Neural crest cell (in vitro differentiated cells): ENCODE results near the gene KRT9. TPM values are rescaled to one million over a fixed set of nuclear protein-coding genes. Genes with fewer than 3 reads are reported as not detected.
"Not testable (repeated sequence)": the region's sequence is repeated elsewhere in the genome, so short reads cannot be mapped to it uniquely, and the experiment has no call there.

Experiments used
- DNase-seq: peaks from one replicate; pipeline ENCODE4 v3.0.0; 2021; ENCODE audit warnings: low read depth, mixed read lengths, low spot score
- H3K27ac Mint-ChIP-seq: one replicate; pipeline ENCODE4 v1.8.0; 2021; ENCODE audit warnings: mild to moderate bottlenecking, mixed read lengths; ENCODE audit not compliant: unreplicated experiment
- H3K27me3 Mint-ChIP-seq: 2 replicates; pipeline ENCODE4 v1.8.0; 2021; ENCODE audit warnings: low read depth, mild to moderate bottlenecking, mixed read lengths
- H3K36me3 Mint-ChIP-seq: 2 replicates; pipeline ENCODE4 v1.8.0; 2021; ENCODE audit warnings: low read depth, mild to moderate bottlenecking, mixed read lengths
- H3K4me1 Mint-ChIP-seq: 2 replicates; pipeline ENCODE4 v1.8.0; 2021; ENCODE audit warnings: mixed read lengths
- H3K4me3 Mint-ChIP-seq: one replicate; pipeline ENCODE4 v1.8.0; 2021; ENCODE audit warnings: mild to moderate bottlenecking, mixed read lengths
- H3K9me3 Mint-ChIP-seq: 2 replicates; pipeline ENCODE4 v1.8.0; 2021; ENCODE audit warnings: mixed read lengths
- total RNA-seq: library from RNA; stranded (reverse); gene quantifications from 2 replicates; pipeline ENCODE4 v1.2.1, GENCODE V29; 2021
- TF ChIP-seq, protein P1 (sequence below): fragments of 200-600 bp; sonication (generic); conservative IDR thresholded peaks from 2 replicates; pipeline ENCODE4 v1.5.0; 2021; ENCODE audit warnings: antibody characterized with exemption, mild to moderate bottlenecking

The KRT9 gene
- total RNA-seq, 1 donor from 2014 or later = not detected

DNA sequence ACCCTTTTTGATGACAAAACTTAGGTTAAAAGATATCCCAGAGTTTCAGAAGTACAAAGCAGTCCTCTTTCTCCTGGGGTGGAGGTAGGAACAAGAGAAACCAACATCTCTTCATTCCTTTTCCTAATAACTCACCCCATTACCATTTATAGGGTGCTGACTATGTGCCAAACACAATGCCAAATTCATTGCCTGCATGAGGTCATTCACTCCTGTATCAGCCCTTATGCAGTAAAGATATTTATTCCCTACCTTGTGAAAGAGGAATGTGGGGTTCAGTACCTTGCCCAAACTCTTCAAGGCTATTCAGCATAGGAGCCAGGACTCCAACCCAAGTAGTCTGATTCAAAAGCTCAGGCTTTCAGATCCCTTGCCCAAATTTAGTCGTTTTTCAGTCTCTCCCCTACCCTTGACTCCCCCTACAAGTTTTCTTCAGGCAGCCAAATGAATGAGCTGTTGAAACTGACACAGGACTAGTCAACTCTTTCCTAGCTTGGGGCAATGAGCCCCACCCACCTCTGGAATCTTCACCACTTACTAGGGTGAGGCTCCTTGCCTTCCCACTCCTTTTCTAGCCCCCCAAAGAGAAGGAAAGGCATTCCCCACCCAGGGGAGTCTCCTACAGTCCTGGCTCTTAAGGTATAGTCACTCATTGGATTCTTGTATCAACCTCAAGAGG lies 9.0 kb upstream of the KRT9 start:
- no peak overlapping the region for H3K27ac Mint-ChIP-seq
- H3K9me3 Mint-ChIP-seq = peaks cover 2% of the 10 kb centered on the region
- peaks cover 26% of the 10 kb centered on the region for H3K27me3 Mint-ChIP-seq
- H3K4me3 Mint-ChIP-seq = no peak overlapping the region
- TF ChIP-seq, protein P1, sequence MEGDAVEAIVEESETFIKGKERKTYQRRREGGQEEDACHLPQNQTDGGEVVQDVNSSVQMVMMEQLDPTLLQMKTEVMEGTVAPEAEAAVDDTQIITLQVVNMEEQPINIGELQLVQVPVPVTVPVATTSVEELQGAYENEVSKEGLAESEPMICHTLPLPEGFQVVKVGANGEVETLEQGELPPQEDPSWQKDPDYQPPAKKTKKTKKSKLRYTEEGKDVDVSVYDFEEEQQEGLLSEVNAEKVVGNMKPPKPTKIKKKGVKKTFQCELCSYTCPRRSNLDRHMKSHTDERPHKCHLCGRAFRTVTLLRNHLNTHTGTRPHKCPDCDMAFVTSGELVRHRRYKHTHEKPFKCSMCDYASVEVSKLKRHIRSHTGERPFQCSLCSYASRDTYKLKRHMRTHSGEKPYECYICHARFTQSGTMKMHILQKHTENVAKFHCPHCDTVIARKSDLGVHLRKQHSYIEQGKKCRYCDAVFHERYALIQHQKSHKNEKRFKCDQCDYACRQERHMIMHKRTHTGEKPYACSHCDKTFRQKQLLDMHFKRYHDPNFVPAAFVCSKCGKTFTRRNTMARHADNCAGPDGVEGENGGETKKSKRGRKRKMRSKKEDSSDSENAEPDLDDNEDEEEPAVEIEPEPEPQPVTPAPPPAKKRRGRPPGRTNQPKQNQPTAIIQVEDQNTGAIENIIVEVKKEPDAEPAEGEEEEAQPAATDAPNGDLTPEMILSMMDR = no peak
- DNase-seq = no peak
- H3K36me3 Mint-ChIP-seq = no peaks in the 10 kb centered on the region
- H3K4me1 Mint-ChIP-seq = no peaks in the 10 kb centered on the region

DNA sequence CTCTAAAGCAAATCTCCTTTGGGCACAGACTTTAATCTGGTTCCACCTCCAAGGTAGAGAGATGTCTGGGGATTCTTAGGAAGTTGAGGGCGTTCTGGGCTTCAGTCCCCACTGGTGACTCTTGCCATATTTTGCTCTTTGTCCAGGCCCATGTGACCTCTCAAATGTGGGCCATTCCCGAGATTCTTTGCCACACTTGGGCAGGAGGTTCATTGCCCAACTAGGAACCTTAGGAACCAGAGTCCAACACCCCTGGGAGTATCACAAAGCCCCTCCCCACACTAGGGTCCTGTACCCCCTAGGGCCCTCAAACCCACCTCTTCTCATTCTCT lies 8.4 kb upstream of the KRT9 start:
- TF ChIP-seq, protein P1 = no peak
- no peak for DNase-seq
- Mint-ChIP-seq H3K36me3 (no peaks in the 10 kb centered on the region), H3K9me3 (peaks cover 2% of the 10 kb centered on the region), H3K27me3 (peaks cover 26% of the 10 kb centered on the region), H3K27ac (no peak overlapping the region), H3K4me1 (no peaks in the 10 kb centered on the region), H3K4me3 (no peak overlapping the region)

DNA sequence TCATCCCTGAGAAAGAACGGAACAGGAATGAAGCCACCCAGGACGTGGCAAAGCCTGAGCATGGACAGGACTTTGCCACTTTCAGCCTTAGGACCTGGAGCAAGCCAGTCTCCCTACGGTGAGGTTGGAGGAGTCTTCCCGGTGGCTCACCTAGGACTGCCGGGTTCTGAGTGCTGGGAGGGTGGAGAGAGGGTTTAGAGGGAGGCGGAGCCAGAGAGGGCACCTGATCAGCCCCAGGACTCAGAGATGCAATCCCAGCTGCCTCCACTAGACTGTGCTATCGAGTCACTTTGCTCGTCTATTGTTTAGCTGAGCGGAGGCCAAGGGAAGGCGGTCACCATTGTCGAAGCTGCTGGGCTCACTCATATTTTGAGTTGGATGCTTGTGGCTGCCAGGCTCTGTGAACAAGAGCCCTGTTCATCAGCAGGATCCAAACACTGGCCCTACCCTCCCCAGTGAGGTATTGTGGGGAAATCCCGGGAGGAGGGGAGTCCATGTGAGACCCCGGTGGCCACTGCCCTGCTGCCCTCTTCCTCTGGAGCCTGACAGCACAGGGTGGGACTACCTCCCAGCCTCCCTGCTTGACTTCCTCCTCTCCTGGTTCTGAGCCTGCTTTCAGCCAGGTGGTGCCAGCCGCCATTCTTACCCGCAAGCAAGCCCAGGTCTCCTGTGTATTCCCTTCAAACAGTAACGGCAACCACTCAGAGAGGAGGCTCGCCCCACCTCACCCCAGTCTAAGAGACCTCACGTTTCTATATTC lies 7.8 kb upstream of the KRT9 start:
- H3K27ac Mint-ChIP-seq = no peak overlapping the region
- peak; percentile 90 for DNase-seq
- TF ChIP-seq, protein P1 = peak; percentile 75
- peaks cover 26% of the 10 kb centered on the region for H3K27me3 Mint-ChIP-seq
- H3K4me1 Mint-ChIP-seq = no peaks in the 10 kb centered on the region
- H3K9me3 Mint-ChIP-seq = peaks cover 2% of the 10 kb centered on the region
- H3K36me3 Mint-ChIP-seq = no peaks in the 10 kb centered on the region
- no peak overlapping the region for H3K4me3 Mint-ChIP-seq

DNA sequence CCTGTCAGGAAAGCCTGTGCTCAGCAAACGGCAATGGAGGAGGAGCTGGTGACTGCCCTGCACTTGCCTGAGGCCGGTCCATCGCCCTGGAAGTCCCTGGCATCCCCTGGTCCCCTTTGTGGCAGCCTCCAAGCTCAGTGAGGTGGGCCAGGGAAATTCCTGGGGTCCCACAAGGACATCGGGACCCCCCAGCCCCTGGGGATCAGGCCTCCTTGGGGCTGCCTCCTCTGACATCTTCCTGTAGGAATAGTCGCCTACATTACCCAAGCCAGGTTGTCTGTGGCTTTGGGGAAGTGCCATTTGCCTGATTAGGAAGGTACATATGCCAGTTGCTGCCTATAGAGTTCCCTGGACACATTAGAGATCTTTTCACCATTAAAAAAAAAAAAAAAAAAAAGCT lies 7.1 kb upstream of the KRT9 start:
- H3K27ac Mint-ChIP-seq = no peak overlapping the region
- H3K27me3 Mint-ChIP-seq = peaks cover 26% of the 10 kb centered on the region
- DNase-seq = no peak

DNA sequence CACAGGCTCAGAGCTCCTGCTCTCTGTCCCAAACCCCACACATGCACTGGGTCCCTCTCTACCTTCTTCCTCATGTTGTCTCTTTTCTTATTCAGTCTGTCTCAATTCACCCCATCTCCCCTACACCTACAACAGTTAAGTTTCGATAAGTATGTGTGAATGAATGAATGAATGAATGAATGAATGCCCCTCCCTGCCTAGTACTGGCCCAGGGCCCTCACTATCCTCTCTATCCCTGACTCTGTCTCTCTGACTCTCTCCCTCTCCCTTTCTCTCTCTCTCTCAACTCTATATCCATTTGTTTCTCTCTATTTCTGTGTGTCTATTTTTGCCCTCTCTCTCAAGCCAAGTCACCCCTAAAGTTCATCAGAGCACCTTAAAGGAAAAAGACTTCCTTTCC lies 6.7 kb upstream of the KRT9 start:
- peaks cover 2% of the 10 kb centered on the region for H3K9me3 Mint-ChIP-seq
- no peaks in the 10 kb centered on the region for H3K4me1 Mint-ChIP-seq
- no peak overlapping the region for H3K4me3 Mint-ChIP-seq
- no peak for DNase-seq
- TF ChIP-seq, protein P1 = no peak
- no peak overlapping the region for H3K27ac Mint-ChIP-seq
- no peaks in the 10 kb centered on the region for H3K36me3 Mint-ChIP-seq
- H3K27me3 Mint-ChIP-seq = peaks cover 28% of the 10 kb centered on the region

More for the DNA sequence above, 7.1 kb upstream of the KRT9 start:
- Mint-ChIP-seq H3K9me3 (peaks cover 2% of the 10 kb centered on the region), H3K4me3 (no peak overlapping the region), H3K36me3 (no peaks in the 10 kb centered on the region), H3K4me1 (no peaks in the 10 kb centered on the region)
- TF ChIP-seq, protein P1 = no peak

DNA sequence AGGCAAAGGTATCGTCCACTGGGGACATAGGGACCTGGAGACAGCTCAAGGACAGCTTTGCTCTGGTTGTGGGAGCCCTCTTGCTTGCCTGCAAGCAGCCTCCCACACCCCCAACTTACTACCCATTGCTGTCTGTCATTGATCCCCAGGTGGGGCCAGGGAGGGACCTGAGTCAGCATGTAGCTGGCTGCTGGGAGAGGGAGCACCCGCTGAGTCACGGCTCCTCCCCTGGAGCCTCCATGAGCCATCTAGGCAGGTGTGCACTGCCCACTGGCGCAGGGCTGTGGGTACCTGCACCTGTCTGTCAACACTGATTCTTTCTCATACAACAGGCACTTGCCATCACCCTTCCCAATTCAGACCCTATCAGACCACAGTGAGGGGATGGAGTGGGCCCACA lies 4.9 kb upstream of the KRT9 start:
- H3K27me3 Mint-ChIP-seq = peaks cover 38% of the 10 kb centered on the region
- not testable (repeated sequence) for H3K36me3 Mint-ChIP-seq

More for the DNA sequence above, 4.9 kb upstream of the KRT9 start:
- DNase-seq, H3K4me1 Mint-ChIP-seq, H3K4me3 Mint-ChIP-seq, H3K27ac Mint-ChIP-seq, H3K9me3 Mint-ChIP-seq: not testable (repeated sequence)
